ENCODE measurements around the gene MAIP1. TPM values are rescaled to one million over a fixed set of nuclear protein-coding genes. Genes with fewer than 3 reads are reported as not detected.

The MAIP1 gene
- total RNA-seq, 1 donor from 2014 or later, result 25.4 TPM

GRCh38 chr2:199950396-199950795 is 5.0 kb upstream of the MAIP1 start:
- no peak for DNase-seq

GRCh38 chr2:199951023-199951422 is 4.4 kb upstream of the MAIP1 start:
- DNase-seq, result no peak

GRCh38 chr2:199955007-199955338 is 409 bp upstream of the MAIP1 start:
- no peak for DNase-seq

DNA sequence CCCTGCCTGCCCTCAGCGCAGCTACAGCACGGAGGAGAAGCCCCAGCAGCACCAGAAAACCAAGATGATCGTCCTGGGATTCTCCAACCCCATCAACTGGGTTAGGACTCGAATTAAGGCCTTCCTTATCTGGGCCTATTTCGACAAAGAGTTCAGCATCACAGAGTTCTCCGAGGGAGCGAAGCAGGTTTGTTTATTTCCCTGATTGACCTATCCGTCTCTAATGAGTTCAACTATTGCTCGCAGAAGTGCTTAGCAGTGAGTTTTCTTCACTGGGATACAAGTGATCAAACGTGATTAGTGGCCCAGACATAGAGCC is 639 bp downstream of the MAIP1 start:
- no peak for DNase-seq

GRCh38 chr2:199958014-199958413 is 2.6 kb downstream of the MAIP1 start:
- DNase-seq, result no peak

DNA sequence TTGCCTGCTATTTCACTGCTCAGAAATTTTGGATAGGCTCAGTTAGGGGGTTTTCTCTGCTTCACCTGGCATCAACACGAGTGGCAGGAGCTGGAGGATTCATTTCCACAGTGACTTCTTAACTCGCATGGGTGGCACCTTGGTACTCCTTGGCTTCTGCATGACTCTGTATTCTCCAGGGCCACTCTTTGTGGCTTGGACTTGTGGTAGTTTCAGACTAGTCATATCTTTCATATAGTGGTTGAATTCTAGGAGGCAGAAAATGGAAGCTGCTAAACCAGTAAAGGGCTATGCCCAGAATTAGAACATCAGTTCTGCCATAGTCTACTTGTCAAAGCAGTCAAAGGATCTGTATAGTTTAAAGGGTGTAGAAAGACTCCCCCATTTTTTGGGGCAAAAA is 6.8 kb downstream of the MAIP1 start:
- DNase-seq, result no peak

DNA sequence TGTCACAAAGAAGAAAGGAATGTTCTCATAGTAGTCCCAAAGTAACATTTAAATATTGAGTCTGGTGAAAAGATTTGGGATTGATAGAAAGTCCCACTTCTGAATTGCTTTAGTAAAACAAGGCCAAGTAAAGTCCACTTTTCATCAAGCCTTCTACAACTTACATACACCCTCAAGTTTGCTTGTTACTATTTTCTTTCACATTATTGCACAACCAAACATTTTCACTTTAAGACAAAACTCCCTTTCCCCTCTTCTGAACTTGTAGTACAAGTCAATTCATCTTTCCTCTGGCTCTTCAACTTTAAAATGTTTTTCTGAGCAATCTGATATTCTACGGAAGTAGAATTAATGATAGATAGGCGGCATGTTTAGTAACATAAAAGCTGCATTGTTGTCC is 11.0 kb downstream of the MAIP1 start:
- no peak for DNase-seq

- DNase-seq, result no peak
These were observed 11.6 kb downstream of the MAIP1 start for GRCh38 chr2:199966976-199967375.

GRCh38 chr2:199968126-199968525 is 12.7 kb downstream of the MAIP1 start:
- DNase-seq, result no peak

DNA sequence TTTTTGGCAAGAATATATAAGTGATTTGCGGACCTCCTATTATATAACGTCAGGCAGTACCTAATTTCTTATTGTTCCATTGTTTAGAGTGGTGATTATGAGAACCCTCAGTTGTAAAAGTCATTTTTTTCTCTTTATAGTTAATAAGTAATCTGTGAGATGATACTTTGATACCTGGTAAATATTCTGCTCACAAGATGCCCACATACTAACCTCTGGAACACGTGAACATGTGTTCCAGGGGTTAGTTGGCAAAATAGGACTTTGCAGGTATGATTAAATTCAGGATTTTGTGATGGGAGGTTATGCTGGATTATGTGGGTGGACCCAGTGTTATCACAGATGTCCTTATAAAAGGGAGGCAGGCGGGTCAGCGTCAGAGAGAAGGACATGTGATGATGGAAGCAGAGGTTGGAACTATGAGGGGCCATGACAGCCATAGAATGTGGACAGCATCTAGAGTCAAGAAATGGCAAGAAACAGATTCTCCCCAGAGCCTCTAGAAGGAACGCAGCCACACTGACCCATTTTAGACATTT is 16.8 kb downstream of the MAIP1 start:
- no peak for DNase-seq

GRCh38 chr2:199973703-199974102 is 18.3 kb downstream of the MAIP1 start:
- DNase-seq, result peak; percentile 69

GRCh38 chr2:199975273-199975895 is 20.0 kb downstream of the MAIP1 start:
- no peak for DNase-seq

DNA sequence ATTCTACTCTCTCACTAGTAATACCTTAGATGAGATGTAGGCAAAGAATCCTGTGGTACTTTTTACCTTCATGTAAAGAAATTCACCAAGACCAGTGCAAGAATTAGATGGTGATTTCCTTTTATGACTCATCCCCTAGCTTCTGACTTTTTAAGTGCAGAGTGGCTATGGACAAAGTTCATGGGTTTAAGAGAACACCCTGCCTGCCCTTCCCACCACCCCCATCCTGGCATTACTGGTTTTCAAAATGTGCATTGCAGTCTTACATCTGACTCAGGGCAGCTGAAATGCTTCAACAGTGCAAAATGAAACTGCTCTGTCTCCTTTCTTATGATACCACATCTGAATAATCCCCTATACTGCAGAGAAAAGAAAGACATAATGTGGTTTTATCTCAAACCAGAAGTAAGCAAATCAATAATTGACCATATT is 22.6 kb downstream of the MAIP1 start:
- DNase-seq, result peak; percentile 23

- no peak for DNase-seq
These were observed 24.0 kb downstream of the MAIP1 start for GRCh38 chr2:199979398-199979797.

- DNase-seq, result peak; percentile 92
These were observed 24.6 kb downstream of the MAIP1 start for GRCh38 chr2:199979832-199980628.

- DNase-seq, result no peak
These were observed 26.9 kb downstream of the MAIP1 start for GRCh38 chr2:199982126-199982843.

DNA sequence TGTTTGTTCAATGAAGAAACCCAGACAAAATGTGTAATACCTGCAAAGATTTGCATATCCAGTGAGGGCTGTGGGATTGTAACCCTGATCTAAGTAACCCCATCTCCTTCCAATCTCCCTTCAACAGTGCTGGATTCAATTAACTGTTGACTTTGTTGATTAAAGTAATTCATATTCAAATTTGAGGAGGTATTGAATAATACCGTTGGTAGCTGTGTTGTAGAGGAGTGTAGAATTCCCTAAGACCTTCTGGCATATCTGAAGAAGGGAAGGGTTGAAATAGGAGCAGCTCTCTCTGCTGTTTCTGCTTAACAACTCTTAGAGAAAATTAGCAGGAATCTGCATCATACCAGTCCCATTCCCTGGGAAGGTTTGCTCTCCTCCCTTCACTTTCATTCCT is 28.2 kb downstream of the MAIP1 start:
- no peak for DNase-seq

DNA sequence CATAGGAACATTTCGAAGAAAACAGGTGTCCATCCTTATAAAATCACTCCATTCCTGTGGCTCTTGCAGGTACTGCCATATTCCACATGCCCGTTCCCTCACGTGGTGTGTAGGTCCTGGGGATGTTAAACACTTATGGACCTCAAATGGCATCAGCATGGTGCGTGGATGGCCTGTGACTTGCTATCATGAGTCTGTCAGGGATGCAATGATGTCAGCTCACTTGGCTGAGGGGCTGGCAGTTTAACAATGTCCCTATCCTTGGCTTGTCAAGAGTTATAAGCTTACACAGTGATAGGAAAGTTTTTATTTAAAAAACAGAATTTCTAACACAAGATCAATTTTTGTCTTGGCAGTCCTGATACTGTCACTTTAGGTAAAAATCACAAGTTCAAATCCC is 28.8 kb downstream of the MAIP1 start:
- DNase-seq, result no peak

DNA sequence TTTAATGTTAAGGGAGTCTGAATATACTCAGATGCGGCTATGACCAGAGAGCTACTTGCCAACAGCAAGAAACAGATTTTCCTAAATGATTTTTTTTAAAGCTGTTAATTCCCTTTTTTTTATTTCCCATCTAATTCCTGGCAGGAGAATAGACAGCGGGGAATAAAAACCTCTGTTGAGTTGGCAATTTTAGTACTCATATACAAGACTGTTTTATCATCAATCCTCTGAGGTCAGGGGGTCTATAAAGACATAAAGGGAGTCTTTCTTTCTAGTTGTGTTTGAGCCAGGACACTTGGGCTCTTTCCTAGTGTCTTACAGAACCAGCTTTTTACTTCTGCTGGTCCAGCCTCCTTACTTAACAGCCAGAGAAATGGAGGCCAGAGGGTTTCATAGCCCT is 29.4 kb downstream of the MAIP1 start:
- DNase-seq, result no peak

GRCh38 chr2:199985625-199986207 is 30.3 kb downstream of the MAIP1 start:
- peak; percentile 60 for DNase-seq

GRCh38 chr2:199987586-199987985 is 32.2 kb downstream of the MAIP1 start:
- no peak for DNase-seq

GRCh38 chr2:199988151-199988550 is 32.8 kb downstream of the MAIP1 start:
- DNase-seq, result peak; percentile 83

DNA sequence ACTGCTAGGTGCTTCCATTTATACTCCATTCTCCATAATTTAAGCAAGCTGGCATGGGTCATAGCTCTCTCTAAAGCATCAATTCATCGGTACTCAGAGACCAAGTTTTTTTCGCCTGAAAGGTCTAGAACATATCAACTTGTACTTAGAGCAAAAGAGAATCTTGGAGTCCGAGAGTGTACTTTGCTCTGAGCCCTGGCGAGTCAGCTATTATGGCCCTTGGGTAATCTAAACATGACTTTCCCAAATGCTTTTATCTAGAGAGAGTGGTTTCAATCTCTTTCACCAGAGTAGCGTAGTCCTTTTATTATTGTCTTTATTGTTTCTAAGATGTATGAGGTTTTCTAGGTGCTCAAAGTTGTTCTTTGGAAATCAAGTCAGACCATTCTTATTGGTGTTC is 34.4 kb downstream of the MAIP1 start:
- DNase-seq, result no peak

All from dermis blood vessel endothelial cell (primary cell).